ENCODE results near the gene DIAPH3. TPM values are rescaled to one million over a fixed set of nuclear protein-coding genes. Genes with fewer than 3 reads are reported as not detected.

The DIAPH3 gene
- polyA plus RNA-seq, 1 of the 3 experiments (the other 2 are of a cell fraction): 5.4 TPM

DNA sequence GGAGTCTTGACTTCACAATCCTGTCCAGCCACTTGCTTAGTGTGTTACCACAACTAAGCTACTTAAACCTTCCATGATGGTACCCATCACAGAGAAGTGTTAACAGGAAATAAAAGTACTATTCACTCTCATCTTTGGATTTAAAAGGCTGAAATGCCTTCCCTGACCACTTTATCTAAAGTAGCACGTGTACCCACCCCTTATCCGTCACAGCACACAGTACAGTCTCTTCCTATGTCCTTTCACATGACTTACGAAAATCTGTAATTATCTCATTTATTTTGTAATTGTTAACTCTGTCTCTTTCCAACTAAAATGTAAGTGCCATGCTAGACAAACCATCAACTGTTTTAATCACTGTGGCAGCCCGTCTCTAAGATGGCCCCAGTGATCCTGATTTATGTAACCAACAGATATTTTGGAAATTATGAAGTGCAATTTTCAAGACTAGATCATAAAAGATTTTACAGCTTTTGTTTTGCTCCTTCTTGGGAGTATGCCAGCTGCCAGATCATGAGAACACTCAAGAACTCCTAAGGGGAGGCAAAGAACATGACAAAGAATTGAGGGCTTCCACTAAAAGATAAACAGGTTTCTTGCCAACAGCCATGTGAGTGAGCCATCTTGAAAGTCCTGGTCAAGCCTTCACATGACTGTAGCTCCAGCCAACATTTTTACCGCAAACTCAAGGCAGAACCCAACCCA lies 44.9 kb downstream of the DIAPH3 start (continued):
- TF ChIP-seq, protein P1, sequence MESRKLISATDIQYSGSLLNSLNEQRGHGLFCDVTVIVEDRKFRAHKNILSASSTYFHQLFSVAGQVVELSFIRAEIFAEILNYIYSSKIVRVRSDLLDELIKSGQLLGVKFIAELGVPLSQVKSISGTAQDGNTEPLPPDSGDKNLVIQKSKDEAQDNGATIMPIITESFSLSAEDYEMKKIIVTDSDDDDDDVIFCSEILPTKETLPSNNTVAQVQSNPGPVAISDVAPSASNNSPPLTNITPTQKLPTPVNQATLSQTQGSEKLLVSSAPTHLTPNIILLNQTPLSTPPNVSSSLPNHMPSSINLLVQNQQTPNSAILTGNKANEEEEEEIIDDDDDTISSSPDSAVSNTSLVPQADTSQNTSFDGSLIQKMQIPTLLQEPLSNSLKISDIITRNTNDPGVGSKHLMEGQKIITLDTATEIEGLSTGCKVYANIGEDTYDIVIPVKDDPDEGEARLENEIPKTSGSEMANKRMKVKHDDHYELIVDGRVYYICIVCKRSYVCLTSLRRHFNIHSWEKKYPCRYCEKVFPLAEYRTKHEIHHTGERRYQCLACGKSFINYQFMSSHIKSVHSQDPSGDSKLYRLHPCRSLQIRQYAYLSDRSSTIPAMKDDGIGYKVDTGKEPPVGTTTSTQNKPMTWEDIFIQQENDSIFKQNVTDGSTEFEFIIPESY (IDR thresholded peaks at IDR 0.05; ENCODE audit: borderline replicate concordance, low read depth): no peak
- TF ChIP-seq, protein P2, sequence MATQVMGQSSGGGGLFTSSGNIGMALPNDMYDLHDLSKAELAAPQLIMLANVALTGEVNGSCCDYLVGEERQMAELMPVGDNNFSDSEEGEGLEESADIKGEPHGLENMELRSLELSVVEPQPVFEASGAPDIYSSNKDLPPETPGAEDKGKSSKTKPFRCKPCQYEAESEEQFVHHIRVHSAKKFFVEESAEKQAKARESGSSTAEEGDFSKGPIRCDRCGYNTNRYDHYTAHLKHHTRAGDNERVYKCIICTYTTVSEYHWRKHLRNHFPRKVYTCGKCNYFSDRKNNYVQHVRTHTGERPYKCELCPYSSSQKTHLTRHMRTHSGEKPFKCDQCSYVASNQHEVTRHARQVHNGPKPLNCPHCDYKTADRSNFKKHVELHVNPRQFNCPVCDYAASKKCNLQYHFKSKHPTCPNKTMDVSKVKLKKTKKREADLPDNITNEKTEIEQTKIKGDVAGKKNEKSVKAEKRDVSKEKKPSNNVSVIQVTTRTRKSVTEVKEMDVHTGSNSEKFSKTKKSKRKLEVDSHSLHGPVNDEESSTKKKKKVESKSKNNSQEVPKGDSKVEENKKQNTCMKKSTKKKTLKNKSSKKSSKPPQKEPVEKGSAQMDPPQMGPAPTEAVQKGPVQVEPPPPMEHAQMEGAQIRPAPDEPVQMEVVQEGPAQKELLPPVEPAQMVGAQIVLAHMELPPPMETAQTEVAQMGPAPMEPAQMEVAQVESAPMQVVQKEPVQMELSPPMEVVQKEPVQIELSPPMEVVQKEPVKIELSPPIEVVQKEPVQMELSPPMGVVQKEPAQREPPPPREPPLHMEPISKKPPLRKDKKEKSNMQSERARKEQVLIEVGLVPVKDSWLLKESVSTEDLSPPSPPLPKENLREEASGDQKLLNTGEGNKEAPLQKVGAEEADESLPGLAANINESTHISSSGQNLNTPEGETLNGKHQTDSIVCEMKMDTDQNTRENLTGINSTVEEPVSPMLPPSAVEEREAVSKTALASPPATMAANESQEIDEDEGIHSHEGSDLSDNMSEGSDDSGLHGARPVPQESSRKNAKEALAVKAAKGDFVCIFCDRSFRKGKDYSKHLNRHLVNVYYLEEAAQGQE (IDR thresholded peaks at IDR 0.05; ENCODE audit: low read depth, low read length): no peak
- TF ChIP-seq GATA2 (CRISPR knock-in tag; IDR thresholded peaks at IDR 0.05) (no peak), SMC3 (IDR thresholded peaks at IDR 0.05; ENCODE audit: low read depth, low read length) (no peak), ELF1 (IDR thresholded peaks at IDR 0.05) (no peak), FOSL2 (IDR thresholded peaks at IDR 0.05; ENCODE audit: borderline replicate concordance, low read depth) (no peak)

DNA sequence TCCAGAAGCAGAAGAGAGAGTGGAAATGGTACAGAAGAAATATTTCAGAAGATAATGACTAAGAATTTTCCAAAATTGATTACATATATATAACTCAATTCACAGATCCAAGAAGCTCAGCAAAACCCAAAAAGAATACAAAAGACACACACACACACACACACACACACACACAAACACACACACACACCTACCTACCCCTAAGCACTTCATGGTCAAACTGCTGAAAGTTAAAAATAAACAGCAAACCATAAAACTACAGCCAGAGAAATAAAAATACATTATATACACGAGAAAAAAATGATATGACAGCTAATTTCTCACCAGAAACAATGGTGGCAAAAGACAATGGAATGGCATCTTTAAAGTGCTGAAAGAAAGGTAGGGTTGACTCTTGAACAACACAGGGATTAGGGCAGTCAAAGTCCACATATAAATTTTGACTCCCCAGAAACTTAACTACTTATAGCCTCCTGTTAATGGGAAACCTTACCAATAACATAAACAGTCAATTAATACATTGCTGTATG lies 49.2 kb downstream of the DIAPH3 start:
- H3K27me3 ChIP-seq (ENCODE audit: insufficient read depth): no peaks in the 10 kb centered on the region
- no peaks in the 10 kb centered on the region; a peak in 1 of 4 replicates for H3K4me1 ChIP-seq (ENCODE audit: control insufficient read depth in 1 of 2, insufficient read depth in 2 of 2, low read depth in 1 of 2, low read length in 1 of 2)
- no peak for TF ChIP-seq RAD21 (IDR thresholded peaks at IDR 0.05; ENCODE audit: low read length)
- TF ChIP-seq SMC3 (IDR thresholded peaks at IDR 0.05; ENCODE audit: low read depth, low read length): no peak
- no peak for TF ChIP-seq GABPA (IDR thresholded peaks at IDR 0.05; ENCODE audit: low read depth)
- TF ChIP-seq, protein P3, sequence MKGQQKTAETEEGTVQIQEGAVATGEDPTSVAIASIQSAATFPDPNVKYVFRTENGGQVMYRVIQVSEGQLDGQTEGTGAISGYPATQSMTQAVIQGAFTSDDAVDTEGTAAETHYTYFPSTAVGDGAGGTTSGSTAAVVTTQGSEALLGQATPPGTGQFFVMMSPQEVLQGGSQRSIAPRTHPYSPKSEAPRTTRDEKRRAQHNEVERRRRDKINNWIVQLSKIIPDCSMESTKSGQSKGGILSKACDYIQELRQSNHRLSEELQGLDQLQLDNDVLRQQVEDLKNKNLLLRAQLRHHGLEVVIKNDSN (IDR thresholded peaks at IDR 0.05; ENCODE audit: borderline replicate concordance, low read depth): no peak
- no peak for TF ChIP-seq EZH2phosphoT487 (IDR thresholded peaks at IDR 0.05; ENCODE audit: borderline replicate concordance, low read depth)
- TF ChIP-seq ELF1 (IDR thresholded peaks at IDR 0.05): no peak
- TF ChIP-seq, protein P4, sequence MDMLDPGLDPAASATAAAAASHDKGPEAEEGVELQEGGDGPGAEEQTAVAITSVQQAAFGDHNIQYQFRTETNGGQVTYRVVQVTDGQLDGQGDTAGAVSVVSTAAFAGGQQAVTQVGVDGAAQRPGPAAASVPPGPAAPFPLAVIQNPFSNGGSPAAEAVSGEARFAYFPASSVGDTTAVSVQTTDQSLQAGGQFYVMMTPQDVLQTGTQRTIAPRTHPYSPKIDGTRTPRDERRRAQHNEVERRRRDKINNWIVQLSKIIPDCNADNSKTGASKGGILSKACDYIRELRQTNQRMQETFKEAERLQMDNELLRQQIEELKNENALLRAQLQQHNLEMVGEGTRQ (IDR thresholded peaks at IDR 0.05; ENCODE audit: borderline replicate concordance, low read depth, low read length): no peak
- TF ChIP-seq, protein P5, sequence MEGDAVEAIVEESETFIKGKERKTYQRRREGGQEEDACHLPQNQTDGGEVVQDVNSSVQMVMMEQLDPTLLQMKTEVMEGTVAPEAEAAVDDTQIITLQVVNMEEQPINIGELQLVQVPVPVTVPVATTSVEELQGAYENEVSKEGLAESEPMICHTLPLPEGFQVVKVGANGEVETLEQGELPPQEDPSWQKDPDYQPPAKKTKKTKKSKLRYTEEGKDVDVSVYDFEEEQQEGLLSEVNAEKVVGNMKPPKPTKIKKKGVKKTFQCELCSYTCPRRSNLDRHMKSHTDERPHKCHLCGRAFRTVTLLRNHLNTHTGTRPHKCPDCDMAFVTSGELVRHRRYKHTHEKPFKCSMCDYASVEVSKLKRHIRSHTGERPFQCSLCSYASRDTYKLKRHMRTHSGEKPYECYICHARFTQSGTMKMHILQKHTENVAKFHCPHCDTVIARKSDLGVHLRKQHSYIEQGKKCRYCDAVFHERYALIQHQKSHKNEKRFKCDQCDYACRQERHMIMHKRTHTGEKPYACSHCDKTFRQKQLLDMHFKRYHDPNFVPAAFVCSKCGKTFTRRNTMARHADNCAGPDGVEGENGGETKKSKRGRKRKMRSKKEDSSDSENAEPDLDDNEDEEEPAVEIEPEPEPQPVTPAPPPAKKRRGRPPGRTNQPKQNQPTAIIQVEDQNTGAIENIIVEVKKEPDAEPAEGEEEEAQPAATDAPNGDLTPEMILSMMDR (IDR thresholded peaks at IDR 0.05): no peak
- no peak for TF ChIP-seq RCOR1 (IDR thresholded peaks at IDR 0.05; ENCODE audit: low read length)
- TF ChIP-seq EP300 (IDR thresholded peaks at IDR 0.05; ENCODE audit: borderline replicate concordance in 1 of 2, low read depth in 1 of 2, low read length in 1 of 2): no peak
- peaks cover 74% of the 10 kb centered on the region for H3K79me2 ChIP-seq (ENCODE audit: insufficient read depth)
- no peak overlapping the region for H3K4me3 ChIP-seq (ENCODE audit: low read depth in 2 of 2, low read length in 1 of 2)
- WGBS (ENCODE audit: low lambda C conversion rate): 75% methylated on average over 1 of the region's 1 CpG
- no peaks in the 10 kb centered on the region; the same call in 1 of the 2 replicates for H4K20me1 ChIP-seq (ENCODE audit: insufficient read depth)
- no peak overlapping the region for H3K9ac ChIP-seq
- DNase-seq: no peak
- no peak overlapping the region for H2AFZ ChIP-seq (ENCODE audit: low read depth)
- no peak overlapping the region for H3K27ac ChIP-seq (ENCODE audit: low read depth in 2 of 2, low read length in 1 of 2)
- peaks cover 9 to 39% of the 10 kb centered on the region in 2 experiments for H3K36me3 ChIP-seq (replicated peaks in 1 of 2; ENCODE audit: control insufficient read depth in 1 of 2, insufficient read depth in 2 of 2, low read length in 1 of 2)
- H3K4me2 ChIP-seq: no peak overlapping the region
- H3K9me3 ChIP-seq: peaks cover 8% of the 10 kb centered on the region; the same call in 1 of the 2 replicates
- peaks cover 22% of the 10 kb centered on the region for H3F3A ChIP-seq (replicated peaks; ENCODE audit: insufficient read depth)
- no peaks in the 10 kb centered on the region for H3K9me2 ChIP-seq
- ChIA-PET POLR2A (no interaction called here), CTCF (no interaction called here)

All from SK-N-SH (cell line).